Fibroblast of lung (primary cell): ENCODE data around the gene LGALS4. TPM values are rescaled to one million over a fixed set of nuclear protein-coding genes. Genes with fewer than 3 reads are reported as not detected.

Experiments used
- DNase-seq, 2 donors: peaks; one replicate each; pipeline versions ENCODE4 v3.0.0 to v3.0.0-alpha.2; 2010; ENCODE audit warnings: low read depth in 2 of 2
- H2AFZ ChIP-seq: 2 replicates; pipeline ENCODE4 v1.5.1; 2012; ENCODE audit warnings: low read length, control low read depth, inconsistent platforms
- H3K27ac ChIP-seq: 2 replicates; pipeline ENCODE4 v1.5.1; 2011; ENCODE audit warnings: low read length, control low read depth; ENCODE audit not compliant: insufficient read depth
- H3K27me3 ChIP-seq: 2 replicates; pipeline ENCODE4 v1.5.1; 2011; ENCODE audit warnings: mild to moderate bottlenecking, low read length; ENCODE audit not compliant: control insufficient read depth, insufficient read depth
- H3K36me3 ChIP-seq: 2 replicates; pipeline ENCODE4 v1.5.1; 2011; ENCODE audit warnings: low read length; ENCODE audit not compliant: control insufficient read depth, insufficient read depth
- H3K4me1 ChIP-seq: 2 replicates; pipeline ENCODE4 v1.5.1; 2011; ENCODE audit warnings: low read length; ENCODE audit not compliant: control insufficient read depth, insufficient read depth; ENCODE audit errors: extremely low read depth
- H3K4me2 ChIP-seq: 2 replicates; pipeline ENCODE4 v1.5.1; 2011; ENCODE audit warnings: low read length, control low read depth; ENCODE audit not compliant: insufficient read depth; ENCODE audit errors: extremely low read depth
- H3K4me3 ChIP-seq, 4 experiments: fragments of 200-600 bp in 1 of 4; sonication (generic) in 1 of 4; replicated peaks in 1 of 4; 2 replicates each; pipeline ENCODE4 v1.5.1; 2011 to 2016; ENCODE audit warnings: low read length in 4 of 4, low read depth in 3 of 4, mild to moderate bottlenecking in 3 of 4, control low read depth in 2 of 4, inconsistent platforms in 1 of 4, mixed read lengths in 1 of 4; ENCODE audit not compliant: insufficient read depth in 1 of 4; ENCODE audit errors: control extremely low read depth in 1 of 4
- H3K79me2 ChIP-seq: 2 replicates; pipeline ENCODE4 v1.5.1; 2012; ENCODE audit warnings: mild to moderate bottlenecking, low read length, inconsistent platforms; ENCODE audit not compliant: control insufficient read depth, insufficient read depth
- H3K9ac ChIP-seq: 2 replicates; pipeline ENCODE4 v1.5.1; 2011; ENCODE audit warnings: mild to moderate bottlenecking, low read length, control low read depth; ENCODE audit not compliant: insufficient read depth
- H3K9me3 ChIP-seq: 2 replicates; pipeline ENCODE4 v1.5.1; 2012; ENCODE audit warnings: low read depth, low read length; ENCODE audit not compliant: control insufficient read depth, insufficient read depth
- H4K20me1 ChIP-seq: 2 replicates; pipeline ENCODE4 v1.5.1; 2011; ENCODE audit warnings: low read length; ENCODE audit not compliant: control insufficient read depth, insufficient read depth; ENCODE audit errors: extremely low read depth
- EZH2 ChIP-seq: IDR thresholded peaks from 2 replicates; pipeline ENCODE4 v1.5.1; 2012; ENCODE audit warnings: low read length, control low read depth, mild to moderate bottlenecking; ENCODE audit errors: missing control alignments
- polyA plus RNA-seq, 2 donors: library from polyadenylated mRNA; depleted of rRNA in 1 of 2; stranded (reverse) in 1 of 2; unstranded in 1 of 2; fragments of >200 nt; gene quantifications; 2 replicates each; pipeline ENCODE4 v1.2.1, GENCODE V29; 2011 to 2012; ENCODE audit warnings: missing spikeins in 1 of 2
- total RNA-seq: library from RNA; depleted of rRNA; stranded (reverse); fragments of >200 nt; gene quantifications from 2 replicates; pipeline ENCODE4 v1.2.1, GENCODE V29; 2014
- TF ChIP-seq, protein P1 (sequence below), 2 donors: IDR thresholded peaks in 1 of 2; conservative IDR thresholded peaks in 1 of 2; 1 replicate in 1 of 2; 2 replicates in 1 of 2; pipeline ENCODE4 v1.5.1; 2011 to 2012; ENCODE audit warnings: low read length in 2 of 2, control low read depth in 1 of 2, inconsistent platforms in 1 of 2, low read depth in 1 of 2, mild to moderate bottlenecking in 1 of 2

Gene LGALS4
- total and polyA plus RNA-seq, 2 donors (not counting 1 experiment from before 2014, with no cell fraction given): not detected

DNA sequence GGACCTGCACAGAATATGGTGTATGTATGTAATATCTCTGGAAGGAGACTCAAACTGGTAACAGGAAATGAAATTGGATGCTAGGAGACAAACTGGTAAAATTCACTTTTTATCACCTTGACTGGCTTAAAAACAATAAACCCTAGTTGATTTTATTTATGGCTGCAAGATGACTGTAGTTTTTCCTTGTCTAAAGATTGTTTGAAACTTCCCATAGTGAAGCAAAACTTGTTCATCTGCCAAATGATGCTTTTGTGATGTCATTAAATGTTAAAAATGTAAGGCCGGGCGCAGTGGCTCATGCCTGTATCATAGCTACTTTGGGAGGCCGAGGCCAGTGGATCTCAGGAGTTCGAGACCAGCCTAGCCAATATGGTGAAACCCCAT, 21.4 kb upstream of the LGALS4 start:
- H3K4me1 ChIP-seq: peaks cover 31% of the 10 kb centered on the region
- H3K4me3 ChIP-seq: no peak overlapping the region
- H3K9me3 ChIP-seq: no peaks in the 10 kb centered on the region
- H4K20me1 ChIP-seq: no peaks in the 10 kb centered on the region
- H3K27ac ChIP-seq: no peak overlapping the region
- H3K36me3 ChIP-seq: peaks cover 22% of the 10 kb centered on the region
- H3K4me2 ChIP-seq: no peak overlapping the region
- H3K79me2 ChIP-seq: no peaks in the 10 kb centered on the region
- TF ChIP-seq, protein P1, sequence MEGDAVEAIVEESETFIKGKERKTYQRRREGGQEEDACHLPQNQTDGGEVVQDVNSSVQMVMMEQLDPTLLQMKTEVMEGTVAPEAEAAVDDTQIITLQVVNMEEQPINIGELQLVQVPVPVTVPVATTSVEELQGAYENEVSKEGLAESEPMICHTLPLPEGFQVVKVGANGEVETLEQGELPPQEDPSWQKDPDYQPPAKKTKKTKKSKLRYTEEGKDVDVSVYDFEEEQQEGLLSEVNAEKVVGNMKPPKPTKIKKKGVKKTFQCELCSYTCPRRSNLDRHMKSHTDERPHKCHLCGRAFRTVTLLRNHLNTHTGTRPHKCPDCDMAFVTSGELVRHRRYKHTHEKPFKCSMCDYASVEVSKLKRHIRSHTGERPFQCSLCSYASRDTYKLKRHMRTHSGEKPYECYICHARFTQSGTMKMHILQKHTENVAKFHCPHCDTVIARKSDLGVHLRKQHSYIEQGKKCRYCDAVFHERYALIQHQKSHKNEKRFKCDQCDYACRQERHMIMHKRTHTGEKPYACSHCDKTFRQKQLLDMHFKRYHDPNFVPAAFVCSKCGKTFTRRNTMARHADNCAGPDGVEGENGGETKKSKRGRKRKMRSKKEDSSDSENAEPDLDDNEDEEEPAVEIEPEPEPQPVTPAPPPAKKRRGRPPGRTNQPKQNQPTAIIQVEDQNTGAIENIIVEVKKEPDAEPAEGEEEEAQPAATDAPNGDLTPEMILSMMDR (conservative IDR thresholded peaks at IDR 0.05 in 1 of 2, IDR thresholded peaks at IDR 0.05 in 1 of 2; ENCODE audit: low read depth in 1 of 2, low read length in 2 of 2): no peak
- no peak for TF ChIP-seq EZH2
- H3K27me3 ChIP-seq: no peaks in the 10 kb centered on the region
- no peak overlapping the region for H2AFZ ChIP-seq
- H3K9ac ChIP-seq: no peak overlapping the region
- no peak for DNase-seq

DNA sequence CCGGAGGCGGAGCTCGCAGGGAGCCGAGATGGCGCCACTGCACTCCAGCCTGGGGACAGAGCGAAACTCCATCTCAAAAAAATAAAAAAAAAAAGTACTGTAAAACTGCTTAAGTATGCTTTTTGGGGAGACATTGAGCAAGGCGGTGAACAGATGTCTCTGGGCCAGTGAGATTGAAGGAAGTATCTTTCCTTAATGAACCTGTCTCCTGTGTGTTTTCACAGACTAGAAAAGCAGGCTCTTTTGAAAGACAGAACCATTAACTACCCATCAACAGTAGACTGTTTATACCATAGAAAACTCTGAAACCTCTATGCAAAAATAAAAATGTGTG, 20.3 kb upstream of the LGALS4 start:
- H3K4me3 ChIP-seq: no peak overlapping the region
- H3K9me3 ChIP-seq: no peaks in the 10 kb centered on the region
- DNase-seq: no peak
- H3K27me3 ChIP-seq: no peaks in the 10 kb centered on the region
- no peak for TF ChIP-seq EZH2
- TF ChIP-seq, protein P1 (conservative IDR thresholded peaks at IDR 0.05 in 1 of 2, IDR thresholded peaks at IDR 0.05 in 1 of 2; ENCODE audit: low read depth in 1 of 2, low read length in 2 of 2): no peak
- no peak overlapping the region for H3K27ac ChIP-seq
- no peak overlapping the region for H3K9ac ChIP-seq
- H3K36me3 ChIP-seq: peaks cover 14% of the 10 kb centered on the region
- H3K4me1 ChIP-seq: peaks cover 31% of the 10 kb centered on the region
- no peaks in the 10 kb centered on the region for H3K79me2 ChIP-seq
- no peak overlapping the region for H2AFZ ChIP-seq
- no peak overlapping the region for H3K4me2 ChIP-seq
- H4K20me1 ChIP-seq: no peaks in the 10 kb centered on the region

DNA sequence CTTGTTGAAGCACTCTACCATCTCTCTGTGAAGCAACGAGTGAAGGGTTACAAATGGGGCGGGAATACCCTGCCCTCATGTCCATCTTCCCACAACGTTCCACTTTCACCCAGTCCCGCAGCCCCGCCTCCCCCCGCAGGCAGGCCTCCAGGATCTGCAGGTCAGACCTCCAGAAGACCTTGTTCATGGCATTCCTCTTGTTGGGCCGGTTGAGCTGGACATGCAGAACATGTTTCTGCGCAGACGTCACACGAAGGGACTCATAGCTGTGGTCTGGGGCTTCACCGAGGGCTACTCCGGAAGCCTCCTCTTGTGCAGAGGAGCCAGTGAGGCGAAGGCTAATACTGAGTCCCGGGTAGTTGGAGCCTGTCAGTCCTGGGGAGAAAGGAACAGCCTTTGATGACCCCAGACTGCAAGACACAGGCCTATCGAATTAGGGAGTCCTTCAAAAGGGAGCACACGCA, 18.4 kb upstream of the LGALS4 start:
- Histone ChIP-seq H3K4me2 (peak overlapping the region; percentile 85), H3K36me3 (peaks cover 5% of the 10 kb centered on the region), H3K9me3 (no peaks in the 10 kb centered on the region), H3K4me1 (peaks cover 27% of the 10 kb centered on the region), H3K4me3 (peak overlapping the region; percentile 25 to 72 (median 55)), H3K27ac (peak overlapping the region; percentile 92), H3K79me2 (no peaks in the 10 kb centered on the region), H3K9ac (peak overlapping the region; percentile 54), H3K27me3 (no peaks in the 10 kb centered on the region), H4K20me1 (no peaks in the 10 kb centered on the region), H2AFZ (peak overlapping the region; percentile 73)
- no peak for TF ChIP-seq EZH2
- TF ChIP-seq, protein P1 (conservative IDR thresholded peaks at IDR 0.05 in 1 of 2, IDR thresholded peaks at IDR 0.05 in 1 of 2; ENCODE audit: low read depth in 1 of 2, low read length in 2 of 2): no peak
- peak; percentile 94 to 98 for DNase-seq
